Motor neuron (in vitro differentiated cells): Measurements from ENCODE around the gene LY6G5C. TPM values are rescaled to one million over a fixed set of nuclear protein-coding genes. Genes with fewer than 3 reads are reported as not detected.
A peak's percentile ranks its signal among the peaks of the same experiment; 100 is the strongest.

ENCODE experiments used
- ATAC-seq, 8 experiments: fragments of 200-7000 bp; cut with Tn5 transposase; replicated peaks in 6 of 8; 2 replicates each; pipeline ENCODE4 v1.8.0; 2021; ENCODE audit warnings: mild to moderate bottlenecking in 8 of 8, moderate library complexity in 8 of 8
- H3K27ac ChIP-seq, 2 donors: fragments of 250-450 bp; sonication (Bioruptor Pico); 2 replicates each; pipeline ENCODE4 v1.9.0; 2021; ENCODE audit warnings: antibody characterized with exemption in 2 of 2, mild to moderate bottlenecking in 2 of 2, moderate library complexity in 1 of 2
- H3K4me1 ChIP-seq, 2 donors: fragments of 250-450 bp; sonication (Bioruptor Pico); replicated peaks in 1 of 2; 2 replicates each; pipeline ENCODE4 v1.6.1; 2021; ENCODE audit warnings: antibody characterized with exemption in 2 of 2, mild to moderate bottlenecking in 2 of 2, moderate library complexity in 1 of 2
- H3K4me3 ChIP-seq, 5 donors: fragments of 250-450 bp; sonication (Bioruptor Pico); 2 replicates each; pipeline ENCODE4 v1.9.0; 2021; ENCODE audit warnings: antibody characterized with exemption in 5 of 5, mild to moderate bottlenecking in 5 of 5, moderate library complexity in 4 of 5
- WGBS, 10 experiments: fragments of 450-650 bp; shearing (Covaris generic); methylation state at CpG; one replicate each; pipeline ENCODE4 v1.0.0; 2022; 5-methylcytosine and 5-hydroxymethylcytosine counted together
- in situ Hi-C, 9 experiments: fragments of 400-800 bp; cut with MboI; loops; one replicate each; pipeline ENCODE4 v1.15.0; 2021; ENCODE audit warnings: low sequenced_read_pairs in 9 of 9, low pct_unique_long_range_greater_than_20kb in 2 of 9; ENCODE audit not compliant: unreplicated experiment in 9 of 9
- total RNA-seq, 8 experiments: library from RNA; unstranded; fragments of 300-600 nt; gene quantifications; 2 replicates each; pipeline versions ENCODE4 v1.2.3 to v1.2.4, GENCODE V29; 2022

The LY6G5C gene
- total RNA-seq, 8 experiments from 2014 or later: 1.3 to 7.1 (median 2.8) TPM

GRCh38 chr6:31661262-31662123 lies 19.4 kb downstream of the LY6G5C start:
- in situ Hi-C loops: loop anchor here in 1 of 9 experiments (25.0 kb wide), 1 partner anchor 176 kb away; the partner anchor contains the start of gene HSPA1B
- WGBS, 10 experiments: 70 to 100% (median 87%) methylated on average over 2 to 8 of the region's 12 CpGs; no CpG with 5 or more reads in 3 of the 10 experiments
- no peak for ATAC-seq
- Histone ChIP-seq H3K4me3 (peak overlapping the region; percentile 48 to 74 (median 57)), H3K27ac (peak overlapping the region in 1 of 2 donors; percentile 79), H3K4me1 (peaks cover 29 to 32% of the 10 kb centered on the region in 2 donors)

GRCh38 chr6:31660381-31661261 lies 20.2 kb downstream of the LY6G5C start, which contains the start of gene C6orf47:
C6orf47 (minus strand) TSS chr6:31660778; CDS start chr6:31659947, 831 bp downstream.
- Histone ChIP-seq H3K4me3 (peak within 1 kb of the TSS; percentile 48 to 74 (median 57)), H3K4me1 (peaks cover 29 to 31% of the 10 kb centered on the region in 2 donors), H3K27ac (peak within 1 kb of the TSS; percentile 68 to 79)
- peak; percentile 57 to 71 (median 68) for ATAC-seq
- in situ Hi-C loops: loop anchor here in 1 of 9 experiments (25.0 kb wide), 1 partner anchor 177 kb away; the partner anchor contains the start of gene HSPA1B
- 0 to 2% (median 0%) methylated on average over 1 to 17 of the region's 52 CpGs; no CpG with 5 or more reads in 3 of the 10 experiments for WGBS, 10 experiments

GRCh38 chr6:31659649-31660380 lies 21.1 kb downstream of the LY6G5C start:
- ATAC-seq: peak in 3 of 8 experiments; percentile 9 to 10 (median 10)
- in situ Hi-C loops: loop anchor here in 1 of 9 experiments (25.0 kb wide), 1 partner anchor 177 kb away; the partner anchor contains the start of gene HSPA1B
- H3K4me1 ChIP-seq: peaks cover 29 to 31% of the 10 kb centered on the region in 2 donors
- peak overlapping the region; percentile 68 to 79 for H3K27ac ChIP-seq
- peak overlapping the region; percentile 48 to 74 (median 57) for H3K4me3 ChIP-seq
- 0 to 53% (median 27%) methylated on average over 1 to 9 of the region's 13 CpGs; no CpG with 5 or more reads in 3 of the 10 experiments for WGBS, 10 experiments

GRCh38 chr6:31658983-31659648 lies 21.8 kb downstream of the LY6G5C start:
- Histone ChIP-seq H3K4me3 (peak overlapping the region; percentile 48 to 74 (median 57)), H3K27ac (peak overlapping the region in 1 of 2 donors; percentile 79), H3K4me1 (peaks cover 29 to 31% of the 10 kb centered on the region in 2 donors)
- WGBS, 10 experiments: 90 to 91% methylated on average over 2 to 6 of the region's 13 CpGs; no CpG with 5 or more reads in 8 of the 10 experiments
- in situ Hi-C loops: loop anchor here in 1 of 9 experiments (25.0 kb wide), 1 partner anchor 178 kb away; the partner anchor contains the start of gene HSPA1B
- ATAC-seq: no peak

- Histone ChIP-seq H3K27ac (no peak overlapping the region), H3K4me1 (peaks cover 27 to 28% of the 10 kb centered on the region in 2 donors), H3K4me3 (peak overlapping the region in 1 of 5 donors; percentile 5)
- 40 to 100% (median 83%) methylated on average over 1 to 3 of the region's 4 CpGs; no CpG with 5 or more reads in 1 of the 10 experiments for WGBS, 10 experiments
- ATAC-seq: no peak
- in situ Hi-C loops: loop anchor here in 1 of 9 experiments (25.0 kb wide), 1 partner anchor 179 kb away; the partner anchor contains the start of gene HSPA1B
Measured at GRCh38 chr6:31658158-31658688, 22.6 kb downstream of the LY6G5C start.

- in situ Hi-C loops: loop anchor here in 1 of 9 experiments (25.0 kb wide), 1 partner anchor 180 kb away; the partner anchor contains the start of gene HSPA1B
- WGBS, 10 experiments: 0 to 100% (median 64%) methylated on average over 1 to 5 of the region's 6 CpGs; no CpG with 5 or more reads in 4 of the 10 experiments
Measured at GRCh38 chr6:31657406-31658157, 23.3 kb downstream of the LY6G5C start.

GRCh38 chr6:31655349-31656237 lies 25.3 kb downstream of the LY6G5C start, which contains the start of gene APOM:
APOM (plus strand) TSS chr6:31655894; CDS start chr6:31655967, 73 bp downstream.
- Histone ChIP-seq H3K4me3 (no peak within 1 kb of the TSS), H3K4me1 (peaks cover 30 to 32% of the 10 kb centered on the region in 2 donors), H3K27ac (no peak within 1 kb of the TSS)
- WGBS, 10 experiments: 64 to 100% (median 80%) methylated on average over 2 to 8 of the region's 8 CpGs; no CpG with 5 or more reads in 2 of the 10 experiments
- in situ Hi-C loops: loop anchor here in 1 of 9 experiments (25.0 kb wide), 1 partner anchor 182 kb away; the partner anchor contains the start of gene HSPA1B
- ATAC-seq: no peak

More at GRCh38 chr6:31657406-31658157, 23.3 kb downstream of the LY6G5C start:
- no peak for ATAC-seq
- Histone ChIP-seq H3K4me1 (peaks cover 25 to 27% of the 10 kb centered on the region in 2 donors), H3K27ac (no peak overlapping the region), H3K4me3 (peak overlapping the region in 1 of 5 donors; percentile 5)

- in situ Hi-C loops: loop anchor here in 1 of 9 experiments (25.0 kb wide), 1 partner anchor 183 kb away; the partner anchor contains the start of gene HSPA1B
- Histone ChIP-seq H3K27ac (no peak overlapping the region), H3K4me1 (peaks cover 34 to 36% of the 10 kb centered on the region in 2 donors), H3K4me3 (no peak overlapping the region)
- 87 to 100% (median 96%) methylated on average over 2 to 8 of the region's 8 CpGs for WGBS, 10 experiments
- ATAC-seq: no peak
Measured at GRCh38 chr6:31654574-31655348, 26.1 kb downstream of the LY6G5C start.
